Measurements from ENCODE around the gene CLPTM1L.

The CLPTM1L gene

GRCh38 chr5:1344975-1345838, at the start of gene CLPTM1L:
CLPTM1L (minus strand) TSS chr5:1345099; CDS start chr5:1344841, 258 bp downstream.
- DNase-seq (ENCODE audit: low spot score), result peak; percentile 100

GRCh38 chr5:1393571-1394501, 48.9 kb upstream of the CLPTM1L start:
- DNase-seq (ENCODE audit: low spot score), result no peak

- no peak for DNase-seq (ENCODE audit: low spot score)
Observed at GRCh38 chr5:1392801-1393565, 48.1 kb upstream of the CLPTM1L start.

- no peak for DNase-seq (ENCODE audit: low spot score)
Observed at GRCh38 chr5:1392261-1392660, 47.4 kb upstream of the CLPTM1L start.

- DNase-seq (ENCODE audit: low spot score), result no peak
Observed at GRCh38 chr5:1391691-1392090, 46.8 kb upstream of the CLPTM1L start.

GRCh38 chr5:1390861-1391600, 46.1 kb upstream of the CLPTM1L start:
- DNase-seq (ENCODE audit: low spot score), result no peak

GRCh38 chr5:1390333-1390732, 45.4 kb upstream of the CLPTM1L start:
- no peak for DNase-seq (ENCODE audit: low spot score)

- no peak for DNase-seq (ENCODE audit: low spot score)
Observed at GRCh38 chr5:1388383-1388967, 43.6 kb upstream of the CLPTM1L start.

GRCh38 chr5:1387876-1388275, 43.0 kb upstream of the CLPTM1L start:
- DNase-seq (ENCODE audit: low spot score), result no peak

- no peak for DNase-seq (ENCODE audit: low spot score)
Observed at GRCh38 chr5:1387059-1387755, 42.3 kb upstream of the CLPTM1L start.

GRCh38 chr5:1386274-1386717, 41.4 kb upstream of the CLPTM1L start:
- peak; percentile 73 for DNase-seq (ENCODE audit: low spot score)

- peak; percentile 95 for DNase-seq (ENCODE audit: low spot score)
Observed at GRCh38 chr5:1385395-1386273, 40.7 kb upstream of the CLPTM1L start.

- DNase-seq (ENCODE audit: low spot score), result no peak
Observed at GRCh38 chr5:1384521-1384920, 39.6 kb upstream of the CLPTM1L start.

GRCh38 chr5:1383886-1384401, 39.0 kb upstream of the CLPTM1L start:
- DNase-seq (ENCODE audit: low spot score), result no peak

GRCh38 chr5:1383344-1383743, 38.4 kb upstream of the CLPTM1L start:
- no peak for DNase-seq (ENCODE audit: low spot score)

- no peak for DNase-seq (ENCODE audit: low spot score)
Observed at GRCh38 chr5:1382248-1382700, 37.4 kb upstream of the CLPTM1L start.

- no peak for DNase-seq (ENCODE audit: low spot score)
Observed at GRCh38 chr5:1381370-1382247, 36.7 kb upstream of the CLPTM1L start.

GRCh38 chr5:1380910-1381309, 36.0 kb upstream of the CLPTM1L start:
- DNase-seq (ENCODE audit: low spot score), result no peak
